GM19099 (cell line): ENCODE measurements around the gene SMC3.

Experiments used
- POLR2A ChIP-seq: IDR thresholded peaks from 3 replicates; pipeline ENCODE4 v1.6.1; 2011; ENCODE audit warnings: low read depth; ENCODE audit not compliant: insufficient read length; ENCODE audit errors: extremely low read depth

SMC3 gene

DNA sequence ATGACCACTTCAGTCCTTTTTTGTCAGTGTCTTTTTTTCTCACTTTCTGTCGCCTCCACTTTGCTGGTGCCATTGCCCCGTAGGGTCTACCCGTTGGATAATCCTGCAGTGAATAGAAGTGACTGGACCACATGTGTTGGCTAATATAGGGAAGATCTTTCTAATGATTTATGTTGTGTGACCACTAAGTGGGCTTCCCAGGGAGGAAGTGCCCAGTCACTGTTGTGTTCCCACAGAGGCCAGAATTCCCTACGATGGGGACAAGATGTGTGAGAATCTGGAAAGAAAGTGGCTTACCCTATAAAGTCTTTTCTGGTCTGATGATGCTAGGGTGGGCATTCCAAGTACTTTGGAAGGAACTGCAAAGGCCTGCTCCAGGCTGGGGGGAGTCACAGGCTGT is 28.4 kb upstream of the SMC3 start:
- no peak for TF ChIP-seq POLR2A

DNA sequence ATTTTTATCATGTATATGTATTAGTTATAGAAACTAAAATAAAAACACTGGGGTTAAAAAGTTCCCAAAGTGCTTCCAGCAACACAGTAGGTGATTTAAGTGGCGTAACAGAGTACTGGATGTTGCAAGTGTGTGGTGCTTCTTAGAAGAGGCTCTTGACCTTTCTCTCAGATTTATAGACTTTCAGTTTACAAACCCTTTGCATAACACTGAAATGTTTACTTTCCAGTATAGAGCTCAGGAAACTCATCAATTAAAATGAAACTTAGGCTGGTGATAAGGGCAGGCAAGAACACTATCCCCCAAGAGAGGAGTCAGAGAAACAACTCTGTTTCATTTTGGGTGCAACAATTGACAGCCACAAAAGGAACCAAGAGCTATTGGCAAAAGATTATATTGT is 27.5 kb upstream of the SMC3 start:
- no peak for TF ChIP-seq POLR2A

DNA sequence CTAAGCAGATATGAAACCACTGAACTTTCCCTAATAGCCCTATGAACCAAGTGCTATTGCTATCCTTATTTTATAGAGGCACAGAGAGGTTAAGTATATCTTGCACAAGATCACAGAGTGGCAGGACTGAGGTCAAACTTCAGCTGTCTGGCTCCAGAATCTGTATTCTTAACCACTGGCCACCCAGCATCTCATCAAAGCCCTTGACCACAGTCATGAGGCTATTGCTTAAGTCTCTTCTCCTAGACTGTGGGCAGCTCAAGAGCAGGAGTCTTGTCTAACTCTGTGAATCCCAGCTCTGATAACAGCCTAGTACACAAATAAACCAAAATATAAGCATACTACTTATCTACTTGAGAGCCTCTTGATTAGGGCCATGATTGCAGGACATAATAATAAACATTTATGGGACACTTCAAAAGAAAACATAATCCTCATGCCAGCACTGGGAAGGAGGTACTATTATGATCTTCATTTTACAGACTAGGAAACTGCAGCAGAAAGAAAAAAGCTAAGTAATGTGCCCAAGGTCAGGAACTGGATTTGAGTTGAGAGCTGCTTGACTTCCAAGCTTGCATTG is 22.4 kb upstream of the SMC3 start:
- no peak for TF ChIP-seq POLR2A

DNA sequence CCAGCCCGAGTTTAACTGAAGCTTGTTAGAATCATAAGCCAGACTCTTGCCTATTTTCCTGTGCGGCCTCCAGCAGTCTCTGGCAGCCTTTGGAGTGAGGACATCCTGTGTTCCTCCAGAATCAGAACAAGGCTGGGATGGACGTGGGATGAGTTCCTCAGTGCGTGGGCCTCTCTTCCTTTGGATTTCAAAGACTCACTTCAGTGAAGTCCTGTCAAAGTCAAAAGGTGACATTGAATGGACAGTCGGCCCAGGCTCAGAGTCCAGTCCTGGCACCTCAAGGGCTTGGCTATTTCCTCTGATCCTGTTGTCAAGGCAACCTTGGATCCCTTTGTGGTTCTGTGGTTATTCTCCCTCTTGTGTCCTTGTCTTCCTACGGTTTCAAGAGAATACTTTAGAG is 21.4 kb upstream of the SMC3 start:
- no peak for TF ChIP-seq POLR2A

DNA sequence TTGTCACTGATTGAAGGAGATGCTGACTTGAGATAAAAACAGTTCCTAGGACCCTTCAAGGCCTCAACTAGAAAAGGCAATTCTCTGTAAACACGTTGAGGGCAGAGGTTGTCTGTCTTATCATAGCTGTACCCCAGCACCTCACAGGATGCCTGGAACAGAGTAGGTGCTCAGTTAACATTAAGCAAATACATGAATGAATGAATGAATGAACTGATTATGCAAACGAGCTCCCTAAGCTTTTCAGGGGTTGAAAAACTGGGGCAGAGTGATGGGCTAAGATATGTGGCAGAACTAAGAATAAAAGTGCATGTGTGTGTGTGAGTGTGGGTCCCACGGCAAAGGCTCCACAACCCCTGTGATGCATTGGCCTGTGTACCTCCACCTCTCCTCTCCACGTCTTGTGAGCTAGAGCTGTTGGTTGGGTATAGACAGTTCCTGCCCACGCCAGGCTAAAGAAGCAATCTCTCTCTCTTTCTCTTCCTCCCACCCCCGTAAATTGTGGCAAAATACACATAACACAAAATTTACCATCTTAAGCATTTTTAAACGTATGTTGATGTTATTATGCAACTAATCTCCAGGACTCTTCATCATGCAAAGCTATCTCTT is 20.9 kb upstream of the SMC3 start:
- TF ChIP-seq POLR2A = no peak

DNA sequence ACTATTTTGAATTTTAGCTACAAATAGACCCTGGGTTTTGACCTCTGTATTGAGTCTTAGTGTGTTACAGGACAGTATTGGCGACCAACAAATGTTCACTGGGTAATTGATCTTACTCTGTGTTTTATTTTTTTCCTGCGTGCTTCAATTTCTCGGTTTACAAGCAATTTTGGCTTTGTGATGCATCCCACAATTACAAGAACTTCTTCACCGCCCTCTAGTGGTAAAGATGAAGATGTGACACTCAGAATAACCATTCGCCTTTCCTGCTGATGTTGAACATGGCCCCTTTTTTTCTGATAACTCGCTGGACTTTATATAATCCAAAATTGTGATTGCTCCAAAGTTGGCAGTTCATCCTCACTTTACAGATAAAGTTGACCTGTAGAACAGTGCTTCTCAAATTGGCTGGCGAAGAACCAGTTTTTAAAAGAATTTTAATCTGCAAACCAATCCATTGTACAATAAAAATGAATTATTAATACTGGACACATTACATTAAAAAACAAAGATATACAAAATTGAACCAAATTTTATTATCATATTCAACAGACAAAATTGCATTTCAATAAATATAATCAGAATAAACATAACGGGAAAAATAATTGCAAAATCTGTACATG is 20.2 kb upstream of the SMC3 start:
- no peak for TF ChIP-seq POLR2A

DNA sequence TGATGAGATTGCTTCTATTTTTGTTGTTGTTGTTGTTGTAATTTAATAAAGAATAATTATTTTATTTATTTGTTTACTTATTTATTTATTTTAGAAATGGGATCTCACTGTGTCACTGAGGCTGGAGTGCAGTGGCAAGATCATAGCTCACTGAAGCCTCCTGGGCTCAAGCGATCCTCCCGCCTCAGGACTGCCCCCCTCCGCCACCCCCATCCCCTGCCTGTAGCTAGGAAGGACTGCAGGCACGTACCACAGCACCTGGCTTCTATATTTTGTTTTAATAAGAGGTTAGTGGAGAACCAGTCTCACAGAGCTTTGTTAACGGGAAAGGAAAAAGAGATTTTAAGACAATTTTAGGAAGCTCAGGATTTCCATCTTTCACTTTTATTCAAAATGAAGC is 19.5 kb upstream of the SMC3 start:
- no peak for TF ChIP-seq POLR2A

DNA sequence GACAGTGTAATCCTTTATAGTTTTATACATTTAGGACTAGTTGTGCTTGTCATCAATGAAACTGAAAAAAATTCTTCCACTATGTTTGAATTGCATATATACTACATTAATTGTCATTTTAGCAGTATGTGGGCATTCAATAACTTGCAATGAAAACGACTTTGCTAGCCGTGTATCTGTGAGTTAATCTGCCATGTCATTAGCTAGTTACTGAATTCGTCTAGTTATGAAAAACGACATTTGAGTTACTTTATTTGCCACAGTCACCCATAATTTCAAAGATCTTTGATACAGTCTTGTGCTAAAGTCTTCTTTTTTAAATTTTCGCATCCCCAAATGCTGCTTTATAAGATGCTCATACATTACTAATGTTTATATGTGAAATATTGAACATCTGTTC is 18.3 kb upstream of the SMC3 start:
- TF ChIP-seq POLR2A = no peak

DNA sequence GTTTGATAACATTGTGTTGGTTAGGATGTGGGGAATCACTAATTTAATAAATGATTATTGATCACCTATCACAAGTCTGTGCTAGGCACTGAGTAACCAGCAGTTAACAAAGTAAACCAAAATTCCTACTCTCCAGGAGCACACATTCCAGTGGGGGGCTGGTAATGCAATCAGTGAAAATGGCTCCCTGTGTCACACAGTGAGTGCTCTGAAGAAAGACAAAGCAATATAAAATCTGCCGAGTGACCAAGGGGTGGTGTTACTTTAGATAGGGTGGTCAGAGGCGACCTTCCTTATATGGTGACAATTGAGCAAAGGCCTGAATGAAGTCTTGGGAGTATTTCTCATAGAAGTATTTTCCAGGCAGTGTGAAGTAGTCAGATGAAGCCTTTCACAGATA is 13.6 kb upstream of the SMC3 start:
- TF ChIP-seq POLR2A = no peak

DNA sequence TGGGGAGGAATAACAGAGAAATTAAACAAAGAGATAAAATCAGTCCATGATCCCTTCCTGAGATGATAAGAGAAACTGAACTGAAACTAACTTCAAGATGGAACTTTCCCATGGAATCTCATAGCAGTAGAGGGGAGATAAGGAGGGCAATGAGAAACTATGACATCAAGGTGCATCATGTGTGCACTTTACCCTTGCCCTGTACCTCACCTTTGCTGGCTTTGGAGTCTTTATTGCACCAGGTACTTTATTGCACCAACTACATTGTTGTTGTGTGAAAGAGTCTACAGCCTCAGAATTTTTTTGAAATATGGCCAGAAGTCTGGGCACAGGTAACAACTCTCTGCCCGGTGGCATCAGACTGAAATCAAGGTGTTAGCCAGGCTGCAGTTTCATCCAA is 11.2 kb upstream of the SMC3 start:
- no peak for TF ChIP-seq POLR2A

DNA sequence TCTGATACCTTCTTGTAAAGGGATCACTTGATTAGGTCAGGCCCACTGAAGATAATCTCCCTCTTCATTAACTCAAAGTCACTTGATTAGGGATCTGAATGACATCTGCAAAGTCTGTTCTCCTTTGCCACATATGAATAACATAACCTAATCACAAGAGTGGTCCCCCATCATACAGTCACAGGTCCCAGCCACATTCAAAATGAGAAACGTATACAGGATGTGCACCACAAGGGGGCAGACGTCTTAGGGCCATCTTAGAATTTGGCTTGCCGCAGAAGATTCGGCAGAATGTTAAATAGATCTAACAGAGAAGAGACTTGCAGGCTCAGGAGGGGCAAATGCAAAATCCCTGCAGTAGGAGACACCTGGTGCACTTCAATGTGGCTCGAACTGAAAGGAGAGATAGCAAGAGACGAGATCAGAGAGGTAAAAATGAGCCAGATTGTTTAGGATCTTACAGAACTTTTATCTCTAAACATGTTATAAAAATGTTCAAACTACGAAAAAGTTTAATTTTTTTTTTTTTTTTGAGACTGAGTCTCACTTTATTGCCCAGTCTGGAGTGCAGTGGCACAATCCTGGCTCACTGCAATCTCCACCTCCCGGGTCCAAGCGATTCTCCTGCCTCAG is 10.4 kb upstream of the SMC3 start:
- no peak for TF ChIP-seq POLR2A

DNA sequence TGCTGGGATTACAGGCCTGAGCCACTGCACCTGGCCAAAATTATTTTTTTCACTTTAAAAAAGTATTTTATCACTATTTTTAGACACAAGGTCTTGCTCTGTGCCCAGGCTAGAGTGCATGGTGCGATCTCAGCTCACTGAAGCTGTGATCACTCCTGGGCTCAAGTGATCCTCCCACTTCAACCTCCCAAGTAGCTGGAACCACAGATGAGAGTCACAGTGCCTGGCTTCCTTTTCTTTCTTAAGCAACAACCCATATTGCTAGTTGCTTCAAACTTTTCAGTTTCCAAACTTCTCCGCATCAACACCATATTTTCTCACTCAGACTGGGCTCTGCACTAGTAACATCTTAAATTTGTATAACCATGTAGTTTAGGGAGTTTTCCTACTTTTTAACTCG is 9.5 kb upstream of the SMC3 start:
- no peak for TF ChIP-seq POLR2A

DNA sequence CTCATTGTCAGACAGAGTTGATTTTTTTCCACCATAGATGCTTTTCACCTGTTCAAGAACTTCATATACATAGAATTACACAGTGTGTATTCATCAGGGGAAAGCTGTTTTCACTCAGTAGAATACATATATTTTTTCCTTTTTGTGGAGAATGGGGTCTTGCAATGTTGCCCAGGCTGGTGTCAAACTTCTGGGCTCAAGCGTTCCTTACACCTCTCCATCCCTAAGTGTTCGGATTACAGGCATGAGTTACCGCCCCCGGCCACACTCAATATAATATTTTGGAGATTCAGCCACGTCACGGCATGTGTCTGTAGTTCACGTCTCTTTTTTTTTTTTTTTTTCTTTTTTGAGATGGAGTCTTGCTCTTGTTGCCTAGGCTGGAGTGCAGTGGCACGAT is 7.5 kb upstream of the SMC3 start:
- no peak for TF ChIP-seq POLR2A

DNA sequence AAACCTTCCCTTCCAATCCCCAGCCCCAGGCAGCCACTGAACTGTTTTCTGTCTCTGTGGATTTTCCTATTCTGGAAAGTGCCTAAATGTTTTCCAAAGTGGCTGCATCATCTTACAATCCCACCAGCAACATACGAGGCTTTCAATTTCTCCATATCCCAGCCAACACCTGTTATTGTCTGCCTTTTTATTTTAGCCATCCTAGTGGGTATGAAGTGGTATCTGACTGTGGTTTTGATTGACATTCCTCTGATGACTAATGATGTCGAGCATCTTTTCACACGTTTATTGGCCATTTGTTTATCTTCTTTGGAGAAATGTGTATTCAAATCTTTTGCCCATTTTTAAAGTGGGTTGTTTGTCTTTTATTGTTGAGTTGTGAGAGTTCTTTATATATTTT is 6.2 kb upstream of the SMC3 start:
- TF ChIP-seq POLR2A = no peak

DNA sequence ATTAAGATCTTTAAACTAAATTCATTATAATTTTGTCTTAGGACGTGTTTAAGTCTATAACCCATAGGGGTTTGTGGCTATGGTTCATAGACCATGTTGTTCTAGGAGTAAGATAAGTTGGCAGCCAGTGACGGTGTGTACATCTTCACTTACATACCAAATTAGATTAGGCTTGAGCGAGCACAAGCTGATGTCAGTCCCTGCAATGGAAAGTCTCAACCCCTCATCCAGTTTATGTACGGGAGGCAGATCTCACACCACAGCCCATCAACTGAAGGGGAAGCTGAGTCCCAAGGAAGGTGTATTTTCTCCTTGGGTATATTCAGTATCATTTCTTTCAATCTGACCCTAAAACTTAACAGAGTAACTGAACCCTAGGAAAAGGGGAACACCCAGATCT is 5.1 kb upstream of the SMC3 start:
- no peak for TF ChIP-seq POLR2A

DNA sequence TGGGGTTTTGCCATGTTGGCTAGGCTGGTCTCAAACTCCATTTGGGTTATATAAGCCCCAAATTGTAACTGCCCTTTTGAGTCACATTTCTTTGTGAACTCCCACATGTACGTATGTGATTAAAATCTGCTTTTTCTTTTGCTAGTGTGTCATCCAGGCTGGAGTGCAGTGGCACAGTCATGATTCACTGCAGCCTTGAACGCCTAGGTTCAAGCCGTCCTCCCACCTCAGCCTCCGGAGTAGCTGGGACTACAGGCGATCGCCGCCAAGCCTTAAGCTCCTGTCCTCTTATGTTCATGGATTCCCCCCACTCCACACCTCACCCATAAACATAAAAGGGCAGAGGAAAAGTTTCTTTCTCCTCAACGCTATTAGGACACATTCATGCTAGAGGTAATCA is 4.4 kb upstream of the SMC3 start:
- TF ChIP-seq POLR2A = no peak

DNA sequence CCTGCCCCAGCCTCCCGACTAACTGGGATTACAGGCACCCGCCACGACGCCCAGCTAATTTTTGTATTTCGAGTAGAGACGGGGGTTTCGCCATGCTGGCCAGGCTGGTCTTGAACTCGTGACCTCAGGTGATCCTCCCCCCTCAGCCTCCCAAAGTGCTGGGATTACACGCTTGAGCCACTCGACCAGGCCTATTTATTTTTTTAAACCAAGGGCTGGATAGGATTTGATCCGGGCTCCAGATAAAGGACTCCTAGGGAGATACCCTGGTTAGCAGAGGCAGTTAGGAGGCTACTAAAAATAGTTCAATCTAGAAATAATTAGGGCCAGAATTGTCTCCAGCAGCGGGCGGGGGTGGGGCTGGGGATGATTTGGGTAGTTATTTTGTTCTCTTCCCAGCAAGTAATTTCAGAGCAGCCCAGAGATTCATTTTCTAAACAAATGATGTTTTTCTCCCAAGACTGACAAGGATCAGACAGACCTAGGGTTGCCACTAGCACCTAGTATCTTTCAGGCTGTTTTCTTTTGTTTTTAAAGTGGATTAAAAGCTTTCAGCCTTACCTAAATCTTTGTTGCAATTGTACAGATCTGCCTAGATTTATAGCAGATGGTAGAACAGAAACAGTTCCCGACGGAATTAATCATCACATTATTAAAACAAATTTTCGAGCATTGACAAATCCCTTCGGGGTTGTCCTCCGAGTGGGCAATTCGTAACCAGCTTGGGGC is 859 bp upstream of the SMC3 start:
- no peak for TF ChIP-seq POLR2A
